ENCODE data around the gene LYL1.

The LYL1 gene

DNA sequence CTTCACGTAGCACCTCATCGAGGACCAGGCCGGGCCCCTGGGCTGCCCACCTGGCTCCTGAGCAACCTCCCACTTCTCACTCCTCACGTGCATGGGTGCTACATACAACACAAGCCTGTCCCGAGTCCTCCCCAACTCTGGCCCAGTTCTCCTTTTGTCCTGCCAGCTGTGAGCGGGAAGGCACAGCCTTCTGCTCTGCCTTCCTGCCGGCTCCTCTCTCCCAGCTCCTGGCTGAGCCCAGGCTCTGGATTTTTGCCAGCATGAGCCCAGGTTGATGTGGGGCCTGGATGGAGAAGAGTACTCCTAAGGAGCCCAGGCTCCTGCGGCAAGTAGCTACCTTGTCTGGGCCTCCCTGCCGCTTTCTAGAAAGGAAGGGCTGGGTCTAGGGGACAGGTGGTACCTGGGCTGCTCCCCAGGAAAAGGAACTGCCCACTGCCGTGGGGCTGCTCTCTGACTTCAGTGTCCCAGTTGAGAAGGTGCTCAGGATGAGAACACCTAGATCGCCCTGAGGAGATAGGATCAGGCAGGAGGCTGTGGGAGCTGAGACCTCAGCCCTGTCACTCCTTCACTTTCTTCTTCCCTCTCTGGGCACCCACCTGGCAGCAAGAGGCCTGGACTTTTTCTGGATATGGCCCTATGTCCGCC lies 23.6 kb downstream of the LYL1 start:
- H3K4me3 ChIP-seq (ENCODE audit: low read depth, low read length), result no peak overlapping the region
- no peak for DNase-seq (ENCODE audit: low read depth)
- TF ChIP-seq MYC (IDR thresholded peaks at IDR 0.05; ENCODE audit: low read depth, low read length), result no peak

- no peak for DNase-seq (ENCODE audit: low read depth)
- TF ChIP-seq POLR2A (IDR thresholded peaks at IDR 0.05; ENCODE audit: extremely low read depth, insufficient read length), result no peak
- TF ChIP-seq MYC (IDR thresholded peaks at IDR 0.05; ENCODE audit: low read depth, low read length), result no peak
- TF ChIP-seq MAX (IDR thresholded peaks at IDR 0.05; ENCODE audit: low read depth, low read length), result no peak
- TF ChIP-seq CTCF (IDR thresholded peaks at IDR 0.05; ENCODE audit: low read depth, low read length), result no peak
- H3K4me3 ChIP-seq (ENCODE audit: low read depth, low read length), result no peak overlapping the region
These were observed 24.3 kb downstream of the LYL1 start for GRCh38 chr19:13078381-13078780.

DNA sequence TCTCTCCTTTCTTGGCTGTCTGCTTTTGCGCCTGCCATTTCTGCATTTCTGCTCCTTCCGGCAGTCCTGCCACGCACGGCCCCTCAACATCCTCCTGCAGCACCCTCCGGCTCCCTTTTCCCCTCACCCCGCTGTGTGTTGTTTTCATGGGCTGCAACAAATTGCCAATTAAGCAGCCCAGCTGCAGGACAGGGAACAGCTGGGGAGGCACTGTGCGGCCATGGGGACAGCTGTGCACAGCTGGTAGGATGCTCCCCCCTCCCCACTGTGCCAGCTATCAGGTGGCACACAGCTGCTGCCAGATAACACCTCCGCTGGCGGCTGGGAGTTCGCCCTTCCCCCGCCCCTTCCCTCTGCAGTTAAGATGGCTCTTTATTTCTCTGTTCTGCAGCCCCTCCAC lies 25.4 kb downstream of the LYL1 start:
- TF ChIP-seq CTCF (IDR thresholded peaks at IDR 0.05; ENCODE audit: low read depth, low read length) (no peak), MYC (IDR thresholded peaks at IDR 0.05; ENCODE audit: low read depth, low read length) (no peak), MAX (IDR thresholded peaks at IDR 0.05; ENCODE audit: low read depth, low read length) (no peak), POLR2A (IDR thresholded peaks at IDR 0.05; ENCODE audit: extremely low read depth, insufficient read length) (no peak)
- no peak overlapping the region for H3K4me3 ChIP-seq (ENCODE audit: low read depth, low read length)
- no peak for DNase-seq (ENCODE audit: low read depth)

- no peak for DNase-seq (ENCODE audit: low read depth)
- TF ChIP-seq MAX (IDR thresholded peaks at IDR 0.05; ENCODE audit: low read depth, low read length), result no peak
- no peak for TF ChIP-seq CTCF (IDR thresholded peaks at IDR 0.05; ENCODE audit: low read depth, low read length)
- no peak for TF ChIP-seq POLR2A (IDR thresholded peaks at IDR 0.05; ENCODE audit: extremely low read depth, insufficient read length)
- TF ChIP-seq MYC (IDR thresholded peaks at IDR 0.05; ENCODE audit: low read depth, low read length), result no peak
- H3K4me3 ChIP-seq (ENCODE audit: low read depth, low read length), result no peak overlapping the region
These were observed 25.9 kb downstream of the LYL1 start for GRCh38 chr19:13076787-13077186.

DNA sequence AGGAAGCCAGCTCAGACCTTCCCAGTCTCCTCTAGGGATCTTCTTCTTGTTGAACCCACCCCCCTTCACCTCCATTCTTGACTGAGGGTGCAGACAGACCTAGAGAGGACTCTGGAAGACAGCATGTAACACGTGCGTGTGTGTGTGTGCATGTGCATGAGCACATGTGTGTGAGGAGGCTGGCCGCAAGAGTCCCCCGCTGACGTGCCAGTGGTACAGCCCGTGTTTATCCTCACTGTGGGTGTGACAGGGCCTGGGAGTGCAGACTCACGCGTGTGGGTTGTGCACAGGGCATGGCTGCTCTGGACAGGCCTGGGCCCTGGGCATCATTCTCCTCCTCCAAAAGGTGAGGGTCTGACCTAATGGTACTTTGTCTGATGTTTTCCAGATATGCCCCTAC lies 26.3 kb downstream of the LYL1 start:
- H3K4me3 ChIP-seq (ENCODE audit: low read depth, low read length), result no peak overlapping the region
- no peak for TF ChIP-seq MYC (IDR thresholded peaks at IDR 0.05; ENCODE audit: low read depth, low read length)
- no peak for TF ChIP-seq MAX (IDR thresholded peaks at IDR 0.05; ENCODE audit: low read depth, low read length)
- TF ChIP-seq POLR2A (IDR thresholded peaks at IDR 0.05; ENCODE audit: extremely low read depth, insufficient read length), result no peak
- TF ChIP-seq CTCF (IDR thresholded peaks at IDR 0.05; ENCODE audit: low read depth, low read length), result no peak
- no peak for DNase-seq (ENCODE audit: low read depth)

DNA sequence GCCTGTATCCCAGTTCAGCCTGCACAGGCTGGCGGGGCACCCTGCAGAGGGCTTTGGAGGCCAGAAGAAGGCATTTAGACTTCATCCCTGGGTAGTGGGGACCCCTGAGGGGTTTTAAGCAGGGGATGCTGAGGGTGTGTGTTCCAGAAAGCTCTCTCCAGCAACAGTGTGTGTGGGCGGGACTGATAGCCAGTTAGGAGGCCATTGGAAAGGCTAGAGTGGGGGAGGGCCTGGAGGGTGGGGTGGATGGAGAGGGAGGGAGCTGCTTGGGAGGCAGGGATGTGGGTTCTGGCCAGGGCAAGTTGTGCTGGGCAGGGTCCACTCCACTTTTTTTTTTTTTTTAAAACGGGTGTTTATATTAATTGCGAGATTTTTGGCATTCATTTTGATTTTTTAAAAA lies 28.3 kb downstream of the LYL1 start:
- DNase-seq (ENCODE audit: low read depth), result no peak
- no peak for TF ChIP-seq CTCF (IDR thresholded peaks at IDR 0.05; ENCODE audit: low read depth, low read length)
- no peak for TF ChIP-seq POLR2A (IDR thresholded peaks at IDR 0.05; ENCODE audit: extremely low read depth, insufficient read length)
- no peak for TF ChIP-seq MAX (IDR thresholded peaks at IDR 0.05; ENCODE audit: low read depth, low read length)
- TF ChIP-seq MYC (IDR thresholded peaks at IDR 0.05; ENCODE audit: low read depth, low read length), result no peak
- no peak overlapping the region for H3K4me3 ChIP-seq (ENCODE audit: low read depth, low read length)

Measured in NB4 (cell line).